GM19023 (cell line): ENCODE data around the gene SH3GL3.

Experiments used
- ATAC-seq: cut with Tn5 transposase; IDR thresholded peaks from one replicate; pipeline ENCODE4 v1.9.1; 2021; ENCODE audit warnings: mild to moderate bottlenecking, moderate library complexity; ENCODE audit not compliant: unreplicated experiment

Gene SH3GL3

GRCh38 chr15:83565138-83565537 is 118.0 kb downstream of the SH3GL3 start:
- no peak for ATAC-seq

- no peak for ATAC-seq
Observed at GRCh38 chr15:83565553-83566159, 118.5 kb downstream of the SH3GL3 start.

- no peak for ATAC-seq
Observed at GRCh38 chr15:83567318-83567717, 120.2 kb downstream of the SH3GL3 start.

GRCh38 chr15:83569341-83569740 is 122.2 kb downstream of the SH3GL3 start:
- no peak for ATAC-seq

GRCh38 chr15:83570756-83571155 is 123.6 kb downstream of the SH3GL3 start:
- ATAC-seq = no peak

- no peak for ATAC-seq
Observed at GRCh38 chr15:83571820-83572707, 124.9 kb downstream of the SH3GL3 start.

GRCh38 chr15:83574345-83574744 is 127.2 kb downstream of the SH3GL3 start:
- ATAC-seq = no peak

GRCh38 chr15:83578691-83579090 is 131.6 kb downstream of the SH3GL3 start:
- no peak for ATAC-seq

GRCh38 chr15:83581381-83581780 is 134.2 kb downstream of the SH3GL3 start:
- ATAC-seq = no peak

- no peak for ATAC-seq
Observed at GRCh38 chr15:83582381-83582780, 135.2 kb downstream of the SH3GL3 start.

GRCh38 chr15:83585601-83586335 is 138.6 kb downstream of the SH3GL3 start:
- ATAC-seq = no peak

- ATAC-seq = no peak
Observed at GRCh38 chr15:83587091-83587490, 139.9 kb downstream of the SH3GL3 start.

- no peak for ATAC-seq
Observed at GRCh38 chr15:83588441-83588840, 141.3 kb downstream of the SH3GL3 start.

- no peak for ATAC-seq
Observed at GRCh38 chr15:83592370-83593040, 145.4 kb downstream of the SH3GL3 start.

GRCh38 chr15:83595191-83595590 is 148.1 kb downstream of the SH3GL3 start:
- ATAC-seq = no peak

- no peak for ATAC-seq
Observed at GRCh38 chr15:83598031-83598430, 150.9 kb downstream of the SH3GL3 start.

- ATAC-seq = no peak
Observed at GRCh38 chr15:83602021-83602420, 154.9 kb downstream of the SH3GL3 start.

- no peak for ATAC-seq
Observed at GRCh38 chr15:83604549-83604948, 157.4 kb downstream of the SH3GL3 start.

GRCh38 chr15:83605111-83605945 is 158.2 kb downstream of the SH3GL3 start:
- no peak for ATAC-seq

GRCh38 chr15:83610132-83610531 is 163.0 kb downstream of the SH3GL3 start:
- ATAC-seq = no peak
